ENCODE results near the gene CAMSAP2.

Gene CAMSAP2

DNA sequence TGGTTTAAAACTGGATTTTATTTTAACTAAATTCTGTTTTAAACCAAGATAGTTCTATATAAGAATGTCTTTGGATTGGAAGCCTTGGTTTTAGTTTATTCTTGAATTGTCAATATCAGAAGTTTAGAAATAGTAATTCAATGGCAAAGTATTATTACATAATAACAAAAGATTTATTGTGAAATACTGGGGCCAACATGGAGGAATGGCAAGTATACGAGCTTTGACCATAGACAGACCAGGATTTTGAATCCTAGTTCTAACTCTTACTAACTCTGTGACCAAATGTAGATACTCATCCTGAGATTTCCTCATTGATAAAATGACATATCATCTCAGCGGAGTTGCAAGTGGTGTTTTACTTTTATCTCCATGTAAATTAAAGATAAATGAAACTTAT is 63.3 kb downstream of the CAMSAP2 start:
- H4K20me1 ChIP-seq (ENCODE audit: insufficient read depth, low read length): no peaks in the 10 kb centered on the region
- no peaks in the 10 kb centered on the region for H3K36me3 ChIP-seq (replicated peaks; ENCODE audit: insufficient read depth, low read length)
- H3F3A ChIP-seq (ENCODE audit: insufficient read depth, low read length): no peaks in the 10 kb centered on the region
- no peak for TF ChIP-seq EZH2 (optimal IDR thresholded peaks at IDR 0.05; ENCODE audit: low read depth, low read length)
- no peak for TF ChIP-seq EZH2phosphoT487 (IDR thresholded peaks at IDR 0.05; ENCODE audit: low read length)
- TF ChIP-seq, protein P1, sequence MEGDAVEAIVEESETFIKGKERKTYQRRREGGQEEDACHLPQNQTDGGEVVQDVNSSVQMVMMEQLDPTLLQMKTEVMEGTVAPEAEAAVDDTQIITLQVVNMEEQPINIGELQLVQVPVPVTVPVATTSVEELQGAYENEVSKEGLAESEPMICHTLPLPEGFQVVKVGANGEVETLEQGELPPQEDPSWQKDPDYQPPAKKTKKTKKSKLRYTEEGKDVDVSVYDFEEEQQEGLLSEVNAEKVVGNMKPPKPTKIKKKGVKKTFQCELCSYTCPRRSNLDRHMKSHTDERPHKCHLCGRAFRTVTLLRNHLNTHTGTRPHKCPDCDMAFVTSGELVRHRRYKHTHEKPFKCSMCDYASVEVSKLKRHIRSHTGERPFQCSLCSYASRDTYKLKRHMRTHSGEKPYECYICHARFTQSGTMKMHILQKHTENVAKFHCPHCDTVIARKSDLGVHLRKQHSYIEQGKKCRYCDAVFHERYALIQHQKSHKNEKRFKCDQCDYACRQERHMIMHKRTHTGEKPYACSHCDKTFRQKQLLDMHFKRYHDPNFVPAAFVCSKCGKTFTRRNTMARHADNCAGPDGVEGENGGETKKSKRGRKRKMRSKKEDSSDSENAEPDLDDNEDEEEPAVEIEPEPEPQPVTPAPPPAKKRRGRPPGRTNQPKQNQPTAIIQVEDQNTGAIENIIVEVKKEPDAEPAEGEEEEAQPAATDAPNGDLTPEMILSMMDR (IDR thresholded peaks at IDR 0.05; ENCODE audit: low read length): no peak
- no peak overlapping the region for H3K4me2 ChIP-seq (ENCODE audit: low read depth, low read length)
- peaks cover 3% of the 10 kb centered on the region; the same call in 1 of the 2 replicates for H3K4me1 ChIP-seq (ENCODE audit: low read length)
- H3K9me2 ChIP-seq (replicated peaks; ENCODE audit: insufficient read depth, low read length): no peaks in the 10 kb centered on the region
- no peak overlapping the region for H3K27ac ChIP-seq (ENCODE audit: low read length)
- no peak overlapping the region for H3K4me3 ChIP-seq (ENCODE audit: low read length)
- no peak overlapping the region for H3K9ac ChIP-seq (ENCODE audit: low read length)
- H3K79me2 ChIP-seq (ENCODE audit: low read length): peaks cover 10% of the 10 kb centered on the region; the same call in 1 of the 2 replicates
- no peaks in the 10 kb centered on the region for H3K27me3 ChIP-seq (replicated peaks; ENCODE audit: insufficient read depth, low read length)
- DNase-seq: no peak
- no peak overlapping the region for H2AFZ ChIP-seq (ENCODE audit: low read length)
- no peaks in the 10 kb centered on the region for H3K9me3 ChIP-seq (replicated peaks; ENCODE audit: insufficient read depth, low read length)

DNA sequence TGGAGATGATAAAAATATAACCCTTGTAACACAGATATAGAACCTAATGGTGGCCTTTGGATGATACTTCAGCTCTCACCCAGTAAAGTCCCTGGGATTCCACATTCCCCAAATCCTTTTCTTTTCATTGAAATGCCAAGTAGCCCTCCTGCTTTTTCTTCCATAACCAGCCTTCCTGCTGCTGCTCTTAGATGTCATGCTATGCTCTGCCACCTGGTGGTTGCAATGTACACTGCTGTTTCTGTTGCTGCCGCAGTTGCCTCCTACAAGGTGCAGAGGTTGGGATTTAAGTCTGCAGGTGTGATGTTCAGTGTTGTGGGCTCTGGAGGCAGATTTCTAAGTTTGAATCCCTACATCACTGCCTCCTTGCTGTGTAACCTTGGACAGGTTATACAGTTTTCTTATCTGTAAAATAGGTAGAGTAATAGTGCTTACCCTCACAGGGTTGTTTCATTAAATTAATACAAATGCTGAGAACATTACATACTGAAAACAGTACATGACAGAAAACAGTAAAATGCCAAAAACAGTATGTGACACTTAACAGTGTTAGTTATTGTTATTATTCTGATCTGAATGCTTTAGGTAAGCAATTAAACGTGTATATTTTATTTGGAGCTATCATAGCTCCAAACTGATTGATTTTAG is 64.3 kb downstream of the CAMSAP2 start:
- H3K9me2 ChIP-seq (replicated peaks; ENCODE audit: insufficient read depth, low read length): no peaks in the 10 kb centered on the region
- peaks cover 10% of the 10 kb centered on the region; the same call in 1 of the 2 replicates for H3K79me2 ChIP-seq (ENCODE audit: low read length)
- H3K27ac ChIP-seq (ENCODE audit: low read length): no peak overlapping the region
- no peaks in the 10 kb centered on the region for H3K9me3 ChIP-seq (replicated peaks; ENCODE audit: insufficient read depth, low read length)
- H3K27me3 ChIP-seq (replicated peaks; ENCODE audit: insufficient read depth, low read length): no peaks in the 10 kb centered on the region
- no peaks in the 10 kb centered on the region for H3K36me3 ChIP-seq (replicated peaks; ENCODE audit: insufficient read depth, low read length)
- no peak overlapping the region for H3K4me2 ChIP-seq (ENCODE audit: low read depth, low read length)
- no peak overlapping the region for H3K9ac ChIP-seq (ENCODE audit: low read length)
- peaks cover 3% of the 10 kb centered on the region; the same call in 1 of the 2 replicates for H3K4me1 ChIP-seq (ENCODE audit: low read length)
- TF ChIP-seq, protein P1 (IDR thresholded peaks at IDR 0.05; ENCODE audit: low read length): peak; percentile 99
- TF ChIP-seq EZH2 (optimal IDR thresholded peaks at IDR 0.05; ENCODE audit: low read depth, low read length) (no peak), EZH2phosphoT487 (IDR thresholded peaks at IDR 0.05; ENCODE audit: low read length) (no peak)
- H2AFZ ChIP-seq (ENCODE audit: low read length): no peak overlapping the region
- no peaks in the 10 kb centered on the region for H3F3A ChIP-seq (ENCODE audit: insufficient read depth, low read length)
- no peaks in the 10 kb centered on the region for H4K20me1 ChIP-seq (ENCODE audit: insufficient read depth, low read length)
- H3K4me3 ChIP-seq (ENCODE audit: low read length): no peak overlapping the region
- DNase-seq: peak; percentile 89

DNA sequence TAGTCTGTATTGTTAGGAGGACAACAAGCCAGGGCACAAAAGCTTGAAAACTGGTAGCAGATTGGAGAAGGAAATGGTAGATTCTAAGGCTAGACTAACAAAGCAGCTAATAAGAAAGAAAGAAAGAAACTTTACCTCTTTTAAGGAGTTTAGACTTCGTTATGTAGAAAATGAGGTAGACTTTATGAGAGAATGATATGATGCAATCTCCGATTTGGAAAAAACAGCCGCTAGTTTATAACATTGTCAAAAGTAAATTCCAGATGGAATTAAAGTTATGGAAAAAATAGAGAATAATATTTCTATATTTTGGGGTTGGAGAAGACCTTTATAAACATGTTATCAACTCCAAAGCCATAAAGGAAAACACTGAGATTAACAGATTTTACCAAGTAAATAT is 67.0 kb downstream of the CAMSAP2 start:
- Histone ChIP-seq H3K9ac (ENCODE audit: low read length) (no peak overlapping the region), H3K36me3 (replicated peaks; ENCODE audit: insufficient read depth, low read length) (no peaks in the 10 kb centered on the region), H3K79me2 (ENCODE audit: low read length) (peaks cover 10% of the 10 kb centered on the region; the same call in 1 of the 2 replicates), H3K9me2 (replicated peaks; ENCODE audit: insufficient read depth, low read length) (no peaks in the 10 kb centered on the region), H3K27me3 (replicated peaks; ENCODE audit: insufficient read depth, low read length) (no peaks in the 10 kb centered on the region), H3K4me3 (ENCODE audit: low read length) (no peak overlapping the region), H3F3A (ENCODE audit: insufficient read depth, low read length) (no peaks in the 10 kb centered on the region), H3K9me3 (replicated peaks; ENCODE audit: insufficient read depth, low read length) (no peaks in the 10 kb centered on the region), H3K27ac (ENCODE audit: low read length) (no peak overlapping the region), H4K20me1 (ENCODE audit: insufficient read depth, low read length) (no peaks in the 10 kb centered on the region), H3K4me1 (ENCODE audit: low read length) (peaks cover 3% of the 10 kb centered on the region; the same call in 1 of the 2 replicates), H2AFZ (ENCODE audit: low read length) (no peak overlapping the region), H3K4me2 (ENCODE audit: low read depth, low read length) (no peak overlapping the region)
- DNase-seq: no peak
- TF ChIP-seq EZH2phosphoT487 (IDR thresholded peaks at IDR 0.05; ENCODE audit: low read length) (no peak), EZH2 (optimal IDR thresholded peaks at IDR 0.05; ENCODE audit: low read depth, low read length) (no peak)
- TF ChIP-seq, protein P1 (IDR thresholded peaks at IDR 0.05; ENCODE audit: low read length): no peak
